B cell (primary cell): ENCODE data around the gene MEIOB.

Experiments
- CTCF ChIP-seq: fragments of 200-600 bp; IDR thresholded peaks from one replicate; pipeline ENCODE4 v1.8.0; 2022; ENCODE audit warnings: antibody characterized with exemption, mild to moderate bottlenecking
- EZH2 ChIP-seq: IDR thresholded peaks from 2 replicates; pipeline ENCODE4 v1.6.1; 2012; ENCODE audit warnings: borderline replicate concordance, low read depth, mild to moderate bottlenecking, moderate library complexity, low read length; ENCODE audit not compliant: insufficient read depth, poor library complexity, severe bottlenecking

- TF ChIP-seq CTCF (no peak), EZH2 (no peak)
These were observed 46.7 kb upstream of the MEIOB start, which contains the start of gene HS3ST6 for GRCh38 chr16:1918351-1919326.
